Nephron (organoid): ENCODE data around the gene ZDHHC14.
A peak's percentile ranks its signal among the peaks of the same experiment; 100 is the strongest.

Experiments used
- H3K27ac Mint-ChIP-seq, 3 experiments: 2 replicates each; pipeline ENCODE4 v1.8.0; 2020; ENCODE audit warnings: mixed read lengths in 3 of 3, mild to moderate bottlenecking in 2 of 3, moderate library complexity in 1 of 3
- H3K27me3 Mint-ChIP-seq: 2 replicates; pipeline ENCODE4 v1.8.0; 2021; ENCODE audit warnings: low read depth, mild to moderate bottlenecking, moderate library complexity, mixed read lengths
- H3K36me3 Mint-ChIP-seq: 2 replicates; pipeline ENCODE4 v1.8.0; 2020; ENCODE audit warnings: low read depth, mixed read lengths
- H3K4me1 Mint-ChIP-seq: 2 replicates; pipeline ENCODE4 v1.8.0; 2020; ENCODE audit warnings: mixed read lengths
- H3K4me3 Mint-ChIP-seq, 3 experiments: 2 replicates each; pipeline ENCODE4 v1.8.0; 2020; ENCODE audit warnings: mild to moderate bottlenecking in 3 of 3, mixed read lengths in 3 of 3, moderate library complexity in 2 of 3
- H3K9me3 Mint-ChIP-seq: 2 replicates; pipeline ENCODE4 v1.8.0; 2020; ENCODE audit warnings: mixed read lengths
- CTCF ChIP-seq, 3 experiments: fragments of 200-600 bp; sonication (generic); IDR thresholded peaks; one replicate each; pipeline ENCODE4 v1.5.0; 2021; ENCODE audit warnings: antibody characterized with exemption in 3 of 3; ENCODE audit not compliant: unreplicated experiment in 3 of 3

ZDHHC14 gene

GRCh38 chr6:157493576-157493975 lies 112.6 kb downstream of the ZDHHC14 start:
- TF ChIP-seq CTCF (IDR thresholded peaks at IDR 0.05; ENCODE audit: unreplicated experiment in 3 of 3): no peak
- H3K4me1 Mint-ChIP-seq: peaks cover 5% of the 10 kb centered on the region
- no peak overlapping the region for H3K27ac Mint-ChIP-seq
- peaks cover 2% of the 10 kb centered on the region for H3K9me3 Mint-ChIP-seq
- no peak overlapping the region for H3K4me3 Mint-ChIP-seq
- peaks cover 7% of the 10 kb centered on the region for H3K27me3 Mint-ChIP-seq
- no peaks in the 10 kb centered on the region for H3K36me3 Mint-ChIP-seq

GRCh38 chr6:157494132-157494710 lies 113.2 kb downstream of the ZDHHC14 start:
- H3K27me3 Mint-ChIP-seq: peaks cover 4% of the 10 kb centered on the region
- H3K36me3 Mint-ChIP-seq: no peaks in the 10 kb centered on the region
- peaks cover 5% of the 10 kb centered on the region for H3K4me1 Mint-ChIP-seq
- no peak overlapping the region for H3K4me3 Mint-ChIP-seq
- TF ChIP-seq CTCF (IDR thresholded peaks at IDR 0.05; ENCODE audit: unreplicated experiment in 3 of 3): no peak
- H3K9me3 Mint-ChIP-seq: peaks cover 2% of the 10 kb centered on the region
- H3K27ac Mint-ChIP-seq: peak overlapping the region in 1 of 3 experiments; percentile 69

- Mint-ChIP-seq H3K27me3 (no peaks in the 10 kb centered on the region), H3K27ac (no peak overlapping the region)
Measured at GRCh38 chr6:157496534-157497095, 115.6 kb downstream of the ZDHHC14 start.

DNA sequence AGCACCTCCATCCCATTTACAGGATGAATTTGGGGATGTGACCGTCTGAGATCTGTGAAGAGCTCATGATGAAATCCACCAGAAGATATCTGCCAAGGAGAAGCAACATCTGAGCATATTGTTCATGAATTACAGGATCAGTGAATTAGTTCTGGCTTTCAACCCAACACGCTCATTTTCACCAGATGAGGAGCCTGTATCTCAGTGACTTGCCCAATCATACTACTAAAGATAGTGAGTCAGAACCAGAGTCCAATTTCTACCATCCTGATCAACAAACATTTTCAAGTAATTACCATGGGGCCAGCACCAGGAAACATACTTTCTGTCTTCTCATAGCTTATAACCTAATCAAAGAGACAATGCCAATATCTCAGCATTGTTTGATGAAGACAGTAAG lies 116.6 kb downstream of the ZDHHC14 start:
- Mint-ChIP-seq H3K27ac (no peak overlapping the region), H3K36me3 (peaks cover 3% of the 10 kb centered on the region), H3K4me3 (no peak overlapping the region), H3K9me3 (peaks cover 2% of the 10 kb centered on the region), H3K4me1 (peaks cover 9% of the 10 kb centered on the region), H3K27me3 (no peaks in the 10 kb centered on the region)
- no peak for TF ChIP-seq CTCF (IDR thresholded peaks at IDR 0.05; ENCODE audit: unreplicated experiment in 3 of 3)

More at GRCh38 chr6:157496534-157497095, 115.6 kb downstream of the ZDHHC14 start:
- peaks cover 9% of the 10 kb centered on the region for H3K4me1 Mint-ChIP-seq
- H3K9me3 Mint-ChIP-seq: peaks cover 2% of the 10 kb centered on the region
- no peak for TF ChIP-seq CTCF (IDR thresholded peaks at IDR 0.05; ENCODE audit: unreplicated experiment in 3 of 3)
- H3K4me3 Mint-ChIP-seq: no peak overlapping the region
- no peaks in the 10 kb centered on the region for H3K36me3 Mint-ChIP-seq

GRCh38 chr6:157498817-157499216 lies 117.8 kb downstream of the ZDHHC14 start:
- Mint-ChIP-seq H3K27me3 (no peaks in the 10 kb centered on the region), H3K27ac (no peak overlapping the region), H3K9me3 (peaks cover 4% of the 10 kb centered on the region), H3K4me3 (no peak overlapping the region), H3K36me3 (peaks cover 9% of the 10 kb centered on the region), H3K4me1 (peaks cover 9% of the 10 kb centered on the region)
- no peak for TF ChIP-seq CTCF (IDR thresholded peaks at IDR 0.05; ENCODE audit: unreplicated experiment in 3 of 3)

GRCh38 chr6:157500022-157500421 lies 119.0 kb downstream of the ZDHHC14 start:
- H3K4me3 Mint-ChIP-seq: no peak overlapping the region
- H3K27ac Mint-ChIP-seq: no peak overlapping the region
- H3K4me1 Mint-ChIP-seq: peaks cover 4% of the 10 kb centered on the region
- peaks cover 10% of the 10 kb centered on the region for H3K36me3 Mint-ChIP-seq
- TF ChIP-seq CTCF (IDR thresholded peaks at IDR 0.05; ENCODE audit: unreplicated experiment in 3 of 3): no peak
- H3K27me3 Mint-ChIP-seq: no peaks in the 10 kb centered on the region
- peaks cover 7% of the 10 kb centered on the region for H3K9me3 Mint-ChIP-seq
